ENCODE data around the gene MBOAT7. TPM values are rescaled to one million over a fixed set of nuclear protein-coding genes. Genes with fewer than 3 reads are reported as not detected.
A peak's percentile ranks its signal among the peaks of the same experiment; 100 is the strongest.

Gene MBOAT7
- total and polyA plus RNA-seq, 2 of the 4 experiments (the other 2 are of a cell fraction): 11.3 to 121 TPM

GRCh38 chr19:54209058-54209810 is 19.9 kb upstream of the MBOAT7 start:
- Histone ChIP-seq H3K9me3 (ENCODE audit: control insufficient read depth, insufficient read depth, low read length) (no peaks in the 10 kb centered on the region), H4K8ac (ENCODE audit: low read depth in 2 of 2, low read length in 2 of 2) (no peak overlapping the region), H2AK5ac (ENCODE audit: low read depth, low read length) (peak overlapping the region; percentile 47; the same call in 1 of the 2 replicates), H3K23ac (ENCODE audit: low read depth, low read length) (no peak overlapping the region), H2BK15ac (ENCODE audit: low read depth, low read length) (no peak overlapping the region), H3K18ac (ENCODE audit: low read depth, low read length) (no peak overlapping the region), H3K4me3 (ENCODE audit: insufficient read depth, low read depth, low read length) (no peak overlapping the region), H4K20me1 (ENCODE audit: insufficient read depth, low read length) (peaks cover 70% of the 10 kb centered on the region), H3K79me1 (ENCODE audit: low read depth in 1 of 2, low read length in 2 of 2) (peaks cover 6 to 68% of the 10 kb centered on the region in 2 experiments), H4K91ac (ENCODE audit: insufficient read depth, low read depth, low read length) (no peak overlapping the region), H2BK120ac (ENCODE audit: low read depth, low read length) (no peak overlapping the region), H2AK9ac (replicated peaks; ENCODE audit: low read depth, low read length, poor library complexity) (peak overlapping the region; percentile 8), H3K9me1 (ENCODE audit: insufficient read depth, low read length) (peaks cover 27% of the 10 kb centered on the region), H3K4me1 (ENCODE audit: control insufficient read depth, insufficient read depth, low read length) (peaks cover 30% of the 10 kb centered on the region), H2BK5ac (ENCODE audit: low read depth, low read length, poor library complexity, severe bottlenecking) (peak overlapping the region; percentile 0), H3K27ac (ENCODE audit: insufficient read depth, low read length) (peak overlapping the region; percentile 48; the same call in 1 of the 2 replicates), H3K4me2 (ENCODE audit: low read depth, low read length) (no peak overlapping the region; the same call in 1 of the 2 replicates), H3K36me3 (ENCODE audit: control insufficient read depth, insufficient read depth, low read length) (peaks cover 36% of the 10 kb centered on the region), H3K14ac (replicated peaks; ENCODE audit: low read depth, low read length) (no peak overlapping the region), H2AFZ (replicated peaks; ENCODE audit: low read length, poor library complexity) (no peak overlapping the region), H4K5ac (ENCODE audit: low read depth, low read length) (no peak overlapping the region), H3K56ac (ENCODE audit: extremely low read depth, insufficient read depth, low read length) (no peak overlapping the region), H3K9ac (ENCODE audit: low read depth, low read length) (no peak overlapping the region), H2BK20ac (ENCODE audit: low read depth, low read length) (no peak overlapping the region), H3K4ac (ENCODE audit: low read depth, low read length) (peak overlapping the region; percentile 17), H3K27me3 (ENCODE audit: control insufficient read depth, insufficient read depth, low read length) (no peaks in the 10 kb centered on the region)
- 67% methylated on average over 5 of the region's 24 CpGs; no CpG with 5 or more reads in 1 of the 2 experiments for WGBS, 2 experiments (ENCODE audit: extremely low coverage in 2 of 2, insufficient read length in 1 of 2)
- TF ChIP-seq ELK1 (IDR thresholded peaks at IDR 0.05; ENCODE audit: borderline replicate concordance, low read depth, low read length) (no peak), CHD1 (IDR thresholded peaks at IDR 0.05; ENCODE audit: low read depth, low read length) (no peak), MXI1 (IDR thresholded peaks at IDR 0.05; ENCODE audit: borderline replicate concordance, low read depth, low read length) (no peak), MAZ (IDR thresholded peaks at IDR 0.05; ENCODE audit: borderline replicate concordance, low read depth, low read length) (no peak), RAD21 (IDR thresholded peaks at IDR 0.05; ENCODE audit: low read length) (no peak), CTCF (conservative IDR thresholded peaks at IDR 0.05; ENCODE audit: low read depth, low read length) (no peak), RCOR1 (IDR thresholded peaks at IDR 0.05; ENCODE audit: insufficient replicate concordance, low read length) (no peak), FOS (IDR thresholded peaks at IDR 0.05; ENCODE audit: low read depth, low read length) (no peak), RFX5 (IDR thresholded peaks at IDR 0.05; ENCODE audit: low read depth, low read length) (no peak), BHLHE40 (IDR thresholded peaks at IDR 0.05; ENCODE audit: low read depth, low read length) (no peak), MAFK (IDR thresholded peaks at IDR 0.05; ENCODE audit: low read depth, low read length) (no peak), NFE2L2 (IDR thresholded peaks at IDR 0.05; ENCODE audit: low read depth, low read length) (no peak)
- POLR2A ChIA-PET (ENCODE audit: unreplicated experiment): interaction anchor here (1.5 kb wide), 1 partner anchor 19 kb away, joined by 6 read pairs; the partner anchor contains the start of gene MBOAT7
- ATAC-seq (ENCODE audit: low read depth): peak; percentile 34
- intact Hi-C loops (cut with micrococcal nuclease): no loop called here
- dilution Hi-C loops (cut with HindIII; ENCODE audit: low sequenced_read_pairs, unreplicated experiment): no loop called here
- no TSS peak for BruUV-seq (replicated peaks)
- no peak for DNase-seq
- in situ Hi-C loops (cut with MboI; ENCODE audit: low sequenced_read_pairs): loop anchor here (10.0 kb wide), 1 partner anchor 246 kb away; no protein-coding TSS in a partner anchor
- CTCF ChIA-PET: interaction anchor here (0.5 to 1.0 kb wide), 2 partner anchors 41 to 400 kb away, joined by 3 to 4 read pairs; no protein-coding TSS in a partner anchor

Measured in IMR-90 (cell line).